Lung microvascular endothelial cell (primary cell): ENCODE data around the gene LRCOL1. TPM values are rescaled to one million over a fixed set of nuclear protein-coding genes. Genes with fewer than 3 reads are reported as not detected.

ENCODE experiments used
- DNase-seq, 2 donors: peaks; one replicate each; pipeline versions ENCODE4 v3.0.0 to v3.0.0-alpha.2; 2010; ENCODE audit warnings: low read depth in 2 of 2
- total RNA-seq: library from RNA; depleted of rRNA; stranded (reverse); fragments of >200 nt; gene quantifications from 2 replicates; pipeline ENCODE4 v1.2.1, GENCODE V29; 2014

Gene LRCOL1
- total RNA-seq, 1 donor from 2014 or later = 2.2 TPM

- DNase-seq = no peak
Measured at GRCh38 chr12:132635076-132635955, 24.9 kb upstream of the LRCOL1 start.

- DNase-seq = no peak
Measured at GRCh38 chr12:132634411-132634990, 24.1 kb upstream of the LRCOL1 start.

DNA sequence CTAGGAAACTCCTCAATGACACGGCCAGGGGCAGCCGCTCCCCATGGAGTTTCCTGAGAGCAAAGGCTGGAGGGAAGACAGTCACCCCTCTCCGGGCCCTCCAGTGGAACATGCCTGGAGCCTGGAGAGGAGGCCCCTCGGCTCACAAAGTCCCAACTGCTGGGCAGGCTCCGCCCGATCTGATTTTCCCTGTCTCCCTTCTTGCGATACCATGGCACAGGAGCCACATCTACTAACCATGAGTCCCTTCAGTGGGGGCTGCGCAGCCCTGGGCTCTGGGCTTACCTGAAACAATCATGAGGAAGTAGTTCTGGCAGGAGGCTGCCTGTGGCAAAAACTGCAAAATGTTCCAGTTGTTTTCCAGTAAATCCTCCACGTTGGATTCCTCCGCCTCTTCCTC lies 23.5 kb upstream of the LRCOL1 start:
- no peak for DNase-seq

GRCh38 chr12:132633398-132633797 lies 23.0 kb upstream of the LRCOL1 start:
- DNase-seq = no peak

DNA sequence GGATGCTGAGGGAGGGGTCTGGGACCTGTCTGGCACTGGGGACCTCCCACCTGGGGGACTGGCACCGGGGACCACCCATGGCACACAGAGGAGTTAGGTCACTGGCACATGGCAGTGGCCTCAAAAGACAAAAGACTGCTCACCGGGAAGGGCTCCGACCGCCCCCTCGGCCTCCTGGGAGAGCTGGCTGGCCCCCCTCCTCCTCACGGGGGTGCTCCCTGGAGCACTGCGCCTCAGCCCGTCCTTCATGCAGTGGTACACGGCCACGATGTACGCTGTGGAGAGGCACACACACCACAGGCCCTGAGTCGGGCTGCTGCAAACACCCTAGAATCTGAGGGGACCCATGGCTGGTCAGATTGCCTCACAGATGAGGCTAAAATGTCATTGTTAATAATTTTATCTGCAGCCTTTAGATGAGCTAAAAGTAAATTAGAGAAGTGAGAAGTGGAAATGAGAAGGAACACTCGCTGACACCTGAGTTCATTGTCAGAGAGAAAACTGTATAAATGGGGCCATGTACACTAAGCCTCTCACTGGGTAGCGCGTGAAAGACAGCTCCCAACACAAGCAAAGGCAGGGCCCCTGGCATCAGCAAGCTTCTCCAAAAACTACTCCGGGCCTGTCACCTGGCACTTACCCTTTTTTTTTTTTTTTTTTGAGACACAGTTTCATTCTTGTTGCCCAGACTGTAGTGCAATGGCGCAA lies 22.3 kb upstream of the LRCOL1 start:
- DNase-seq = no peak

- DNase-seq = no peak
Measured at GRCh38 chr12:132631666-132632065, 21.3 kb upstream of the LRCOL1 start.

DNA sequence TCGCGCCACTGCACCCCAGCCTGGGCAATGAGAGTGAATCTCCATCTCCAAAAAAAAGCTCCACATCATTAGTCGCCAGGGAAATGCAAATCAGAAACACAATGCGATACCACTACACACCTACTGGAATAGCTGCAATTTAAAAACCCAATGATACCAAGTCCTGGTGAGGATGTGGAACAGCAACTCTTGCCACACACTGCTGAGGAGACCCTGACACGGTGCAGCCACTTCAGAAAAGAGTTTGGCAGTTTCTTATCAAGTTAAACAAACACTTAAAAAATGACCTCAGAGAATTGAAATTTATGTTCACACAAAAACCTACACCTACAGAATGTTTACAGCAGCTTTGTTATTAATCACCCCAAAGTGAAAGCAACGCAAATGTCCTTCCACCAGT lies 20.3 kb upstream of the LRCOL1 start:
- no peak for DNase-seq

GRCh38 chr12:132629330-132629729 lies 18.9 kb upstream of the LRCOL1 start:
- no peak for DNase-seq

DNA sequence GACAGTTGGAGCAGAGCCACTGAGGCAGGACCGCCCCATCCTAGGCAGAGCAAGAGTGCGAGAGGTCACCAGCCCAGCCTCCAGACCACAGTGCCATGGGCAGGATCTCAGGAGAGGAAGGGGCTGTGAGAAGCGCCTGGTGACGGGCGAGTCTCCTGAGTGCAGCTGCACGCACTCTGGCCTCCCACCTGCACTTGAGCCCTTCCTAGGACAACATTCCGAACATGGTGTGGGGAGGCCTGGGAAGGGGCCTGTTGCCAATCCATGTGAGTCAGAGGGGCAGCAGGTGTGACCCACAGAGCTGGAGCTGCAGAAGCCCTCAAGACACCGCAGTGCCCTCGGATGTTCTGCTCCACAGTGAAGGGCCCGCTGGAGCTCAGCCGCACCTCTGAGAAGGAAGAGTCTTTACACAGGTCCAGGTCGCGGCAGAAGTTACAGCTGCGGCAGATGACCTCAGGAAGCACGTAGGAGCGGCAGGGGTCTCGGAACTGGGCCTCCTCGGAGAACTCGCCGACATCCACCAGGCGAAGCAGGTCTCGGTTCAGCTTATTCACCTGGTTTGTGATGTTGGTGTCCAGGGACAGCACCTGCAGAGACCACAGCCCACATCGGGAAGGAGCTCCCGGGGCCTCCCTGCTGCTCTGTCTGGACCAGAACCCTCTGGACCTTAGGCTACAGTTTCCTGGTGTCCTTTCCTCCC lies 15.5 kb upstream of the LRCOL1 start:
- DNase-seq = no peak

DNA sequence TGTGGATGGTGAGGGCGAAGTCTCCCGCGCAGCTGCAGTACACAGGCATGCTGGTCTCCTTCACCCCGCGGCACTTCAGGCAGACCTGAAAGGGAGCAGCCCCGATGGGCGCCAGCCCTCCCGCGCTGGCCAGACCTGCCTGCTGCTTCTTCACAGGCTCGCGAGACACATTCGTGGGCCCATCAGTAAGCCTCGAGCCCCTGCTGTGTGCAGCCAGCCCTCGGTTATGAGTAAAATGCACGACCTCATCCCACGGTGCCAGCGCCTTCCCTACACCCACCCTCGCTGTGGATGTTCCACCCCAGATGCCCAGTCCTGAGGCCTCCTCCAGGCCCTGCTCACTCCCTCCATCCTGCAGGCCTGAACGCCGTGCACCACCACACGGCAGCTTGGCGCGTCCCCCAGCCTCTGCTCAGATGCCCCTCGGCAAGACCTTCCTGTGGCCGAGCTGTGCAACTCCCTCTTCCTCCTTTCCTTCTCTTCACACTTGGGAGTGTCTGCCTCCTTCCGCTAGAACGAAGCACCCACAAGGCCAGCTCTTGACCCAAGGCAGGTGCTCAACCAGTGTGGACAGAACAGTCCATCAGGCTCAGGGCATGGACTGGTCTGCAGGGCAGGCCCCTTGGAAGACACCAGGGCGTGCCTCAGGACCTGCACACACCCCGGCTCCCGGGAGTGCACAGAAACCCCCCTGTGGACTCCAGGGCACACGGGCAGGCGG lies 14.7 kb upstream of the LRCOL1 start:
- no peak for DNase-seq

DNA sequence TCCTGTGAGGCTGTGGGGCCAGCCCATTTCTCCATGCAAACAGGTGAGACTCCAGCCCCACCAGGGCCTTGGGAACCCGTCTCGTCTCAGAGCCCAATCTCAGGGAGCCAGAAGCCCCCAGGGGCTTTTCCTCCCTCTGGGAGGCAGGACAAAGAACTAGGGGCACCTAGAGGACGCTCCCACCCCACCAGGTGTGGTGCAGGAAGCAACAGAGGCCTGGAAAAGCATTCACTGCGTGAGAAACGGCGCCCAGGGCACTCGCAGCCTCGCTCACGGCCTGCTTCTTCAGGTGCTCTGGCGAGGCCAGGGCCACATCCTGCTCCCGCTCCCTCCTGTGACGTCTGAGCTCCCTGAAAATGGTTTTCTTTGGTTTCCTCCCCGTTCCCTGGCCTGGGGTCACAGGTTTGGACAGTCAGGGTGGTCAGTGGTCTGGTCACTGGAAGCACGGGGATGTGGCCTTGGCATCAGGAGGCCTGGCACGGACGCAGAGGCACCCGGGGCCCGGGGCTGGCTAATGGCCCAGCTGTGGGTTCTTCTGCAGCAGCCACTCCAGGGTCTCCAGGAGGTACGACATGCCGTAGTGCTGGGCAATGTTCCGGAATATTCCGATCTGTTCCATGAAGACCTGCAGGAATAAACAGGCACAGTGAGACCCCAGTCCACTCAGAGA lies 13.9 kb upstream of the LRCOL1 start:
- no peak for DNase-seq

DNA sequence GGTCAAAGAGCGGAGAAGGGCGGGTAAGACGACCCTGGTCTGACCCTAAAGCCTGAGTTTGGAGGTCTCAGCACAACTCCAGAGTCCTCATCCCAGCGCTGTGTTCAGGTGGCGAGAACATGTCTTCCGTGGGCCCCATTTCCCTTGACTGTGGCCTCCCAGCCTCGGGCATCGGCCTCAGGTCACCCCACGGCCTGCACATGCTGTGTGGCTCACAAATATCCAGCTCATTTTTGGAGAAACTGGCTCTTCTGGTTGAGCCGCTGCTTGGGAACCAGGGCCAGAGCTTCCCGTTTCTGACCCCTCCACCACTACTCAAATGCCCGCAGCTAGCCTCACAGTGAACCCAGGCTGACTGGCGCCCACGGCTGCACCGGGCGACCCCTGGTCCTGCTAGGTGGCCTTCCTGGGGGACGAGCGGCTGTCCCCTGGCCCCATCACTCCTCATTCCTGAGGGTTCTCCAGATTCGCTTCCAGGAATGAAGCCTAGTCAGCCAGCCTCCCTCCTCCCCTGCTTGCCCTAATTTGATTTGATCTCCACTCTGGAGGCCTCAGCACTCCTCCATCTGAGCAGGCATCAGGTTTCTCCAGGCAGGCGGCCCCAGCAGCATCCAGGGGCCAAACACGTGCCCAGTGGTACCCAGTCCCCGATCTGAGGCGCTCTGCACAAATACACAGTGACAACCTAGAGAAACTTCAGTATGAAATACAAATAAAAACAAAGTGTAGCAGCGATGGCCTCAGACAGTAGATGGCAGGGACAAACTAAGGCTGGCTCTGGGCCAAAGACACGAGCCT lies 12.9 kb upstream of the LRCOL1 start:
- no peak for DNase-seq

GRCh38 chr12:132622437-132623071 lies 12.2 kb upstream of the LRCOL1 start:
- peak in 1 of 2 donors; percentile 63 for DNase-seq

DNA sequence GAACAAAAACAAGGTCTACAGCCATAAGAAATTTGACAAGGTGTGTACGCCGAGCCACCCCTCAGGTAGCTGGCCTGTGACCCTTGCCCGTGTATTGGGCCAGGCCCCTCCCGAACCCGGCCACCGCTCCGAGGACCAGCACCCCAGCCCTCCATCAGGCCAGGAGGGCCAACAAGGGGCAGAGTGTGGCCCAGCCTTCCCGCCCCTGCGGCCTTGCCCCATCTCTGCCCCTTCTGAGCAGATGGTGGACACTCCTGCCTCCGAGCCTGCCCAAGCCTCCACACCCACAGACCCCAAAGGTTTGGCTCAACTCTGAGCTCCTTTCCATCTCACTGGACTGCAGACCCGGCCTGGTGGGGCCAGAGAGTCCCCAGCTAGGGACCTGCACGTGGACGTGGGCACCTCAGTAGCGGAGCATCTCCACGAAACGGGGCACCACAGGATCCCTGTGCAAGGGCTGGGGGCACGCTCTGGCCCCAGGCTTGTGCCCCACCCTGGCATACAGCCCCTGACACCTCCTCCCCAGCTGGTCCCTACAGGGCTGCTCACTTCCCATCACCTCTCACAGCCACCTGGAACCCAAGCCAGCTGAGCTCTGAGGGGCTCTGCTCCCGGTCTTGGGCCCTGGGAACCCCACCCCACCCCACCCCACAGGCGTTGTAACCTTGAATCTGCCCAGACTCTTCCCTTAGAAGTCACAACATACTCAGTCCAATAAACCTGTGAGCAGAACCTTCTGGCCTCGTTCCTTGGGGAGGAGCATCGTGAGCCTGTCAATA lies 11.5 kb upstream of the LRCOL1 start:
- DNase-seq = no peak

DNA sequence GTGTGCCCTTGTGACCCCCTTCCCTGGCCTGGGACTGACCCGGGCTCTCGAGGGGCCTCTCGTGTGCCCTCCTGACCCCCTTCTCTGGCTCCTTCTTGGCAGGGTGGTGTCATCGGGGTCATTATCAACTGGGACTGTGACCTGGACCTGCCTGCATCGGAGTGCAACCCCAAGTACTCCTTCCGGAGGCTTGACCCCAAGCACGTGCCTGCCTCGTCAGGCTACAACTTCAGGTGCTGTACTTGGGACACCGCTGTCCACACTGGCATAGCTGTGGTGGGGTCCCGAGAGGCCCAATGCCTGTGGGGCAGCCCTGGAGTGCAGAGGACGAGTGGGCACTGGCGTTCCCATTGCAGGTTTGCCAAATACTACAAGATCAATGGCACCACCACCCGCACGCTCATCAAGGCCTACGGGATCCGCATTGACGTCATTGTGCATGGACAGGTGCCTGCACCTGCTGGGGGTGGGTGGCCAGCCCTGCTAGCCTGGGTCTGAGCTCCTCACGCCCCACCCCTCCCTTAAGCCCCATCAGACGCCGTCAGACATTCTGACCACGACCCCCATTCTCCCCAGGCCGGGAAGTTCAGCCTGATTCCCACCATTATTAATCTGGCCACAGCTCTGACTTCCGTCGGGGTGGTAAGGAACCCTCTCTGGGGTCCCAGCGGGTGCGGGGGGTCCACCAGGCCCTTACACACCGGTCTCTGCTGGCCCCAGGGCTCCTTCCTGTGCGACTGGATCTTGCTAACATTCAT lies 10.7 kb upstream of the LRCOL1 start:
- DNase-seq = no peak

DNA sequence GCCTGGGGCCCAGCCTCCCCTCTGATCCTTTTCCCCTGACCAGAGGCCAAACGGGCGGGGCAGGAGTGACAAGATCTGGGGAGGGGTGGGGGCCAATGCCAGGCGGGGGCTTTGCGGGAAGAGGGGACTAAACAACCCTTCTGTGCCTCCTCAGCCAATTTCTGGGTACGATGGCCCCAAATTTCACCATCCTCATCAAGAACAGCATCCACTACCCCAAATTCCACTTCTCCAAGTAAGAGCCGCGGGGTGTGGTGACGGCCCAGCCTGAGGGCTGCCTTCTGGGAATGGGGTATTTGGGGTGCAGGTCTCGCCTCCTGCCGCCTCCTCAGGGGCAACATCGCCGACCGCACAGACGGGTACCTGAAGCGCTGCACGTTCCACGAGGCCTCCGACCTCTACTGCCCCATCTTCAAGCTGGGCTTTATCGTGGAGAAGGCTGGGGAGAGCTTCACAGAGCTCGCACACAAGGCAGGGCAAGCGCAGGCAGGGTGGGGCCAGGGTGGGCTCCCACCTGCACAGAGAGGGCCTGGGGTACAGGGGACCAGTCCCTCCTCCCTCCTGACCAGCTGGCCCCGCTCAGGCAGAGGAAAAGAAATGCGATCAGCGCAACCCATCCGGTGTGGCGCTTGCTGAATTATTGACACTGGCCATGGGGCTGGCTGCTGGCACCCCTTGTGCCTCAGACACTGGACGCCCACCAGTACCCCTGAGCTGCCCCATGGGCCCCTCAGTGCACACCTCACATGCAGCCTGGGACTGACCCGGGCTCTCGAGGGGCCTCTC lies 9.9 kb upstream of the LRCOL1 start:
- DNase-seq = no peak
